ENCODE data around the gene POP5. TPM values are rescaled to one million over a fixed set of nuclear protein-coding genes. Genes with fewer than 3 reads are reported as not detected.

Gene POP5
- total RNA-seq, result 10 to 100 TPM; 20.4 to 57.4 (median 32.4) TPM

GRCh38 chr12:120580787-120581723, at the start of gene POP5:
Gene POP5, minus strand, starts transcription at chr12:120581402. Its CDS starts 40 bp downstream, at chr12:120581362.
- TF ChIP-seq CTCF (IDR thresholded peaks at IDR 0.05; ENCODE audit: low read depth), result no peak

GRCh38 chr12:120630104-120630892, 49.1 kb upstream of the POP5 start:
- no peak for TF ChIP-seq CTCF (IDR thresholded peaks at IDR 0.05; ENCODE audit: low read depth)

- no peak for TF ChIP-seq CTCF (IDR thresholded peaks at IDR 0.05; ENCODE audit: low read depth)
Measured at GRCh38 chr12:120628919-120629318, 47.7 kb upstream of the POP5 start.

- TF ChIP-seq CTCF (IDR thresholded peaks at IDR 0.05; ENCODE audit: low read depth), result no peak
Measured at GRCh38 chr12:120625557-120626419, 44.6 kb upstream of the POP5 start.

GRCh38 chr12:120620624-120621023, 39.4 kb upstream of the POP5 start:
- TF ChIP-seq CTCF (IDR thresholded peaks at IDR 0.05; ENCODE audit: low read depth), result no peak

GRCh38 chr12:120618954-120619615, 37.9 kb upstream of the POP5 start:
- TF ChIP-seq CTCF (IDR thresholded peaks at IDR 0.05; ENCODE audit: low read depth), result no peak

Data from subcutaneous adipose tissue (tissue), 4 donors.